HG03442 (cell line): Measurements from ENCODE around the gene SNPH.
"Not testable (repeated sequence)": the region's sequence is repeated elsewhere in the genome, so short reads cannot be mapped to it uniquely, and the experiment has no call there.

Experiments used
- ATAC-seq: cut with Tn5 transposase; IDR thresholded peaks from one replicate; pipeline ENCODE4 v1.9.1; 2021; ENCODE audit warnings: mild to moderate bottlenecking, moderate library complexity; ENCODE audit not compliant: unreplicated experiment

SNPH gene, protein sequence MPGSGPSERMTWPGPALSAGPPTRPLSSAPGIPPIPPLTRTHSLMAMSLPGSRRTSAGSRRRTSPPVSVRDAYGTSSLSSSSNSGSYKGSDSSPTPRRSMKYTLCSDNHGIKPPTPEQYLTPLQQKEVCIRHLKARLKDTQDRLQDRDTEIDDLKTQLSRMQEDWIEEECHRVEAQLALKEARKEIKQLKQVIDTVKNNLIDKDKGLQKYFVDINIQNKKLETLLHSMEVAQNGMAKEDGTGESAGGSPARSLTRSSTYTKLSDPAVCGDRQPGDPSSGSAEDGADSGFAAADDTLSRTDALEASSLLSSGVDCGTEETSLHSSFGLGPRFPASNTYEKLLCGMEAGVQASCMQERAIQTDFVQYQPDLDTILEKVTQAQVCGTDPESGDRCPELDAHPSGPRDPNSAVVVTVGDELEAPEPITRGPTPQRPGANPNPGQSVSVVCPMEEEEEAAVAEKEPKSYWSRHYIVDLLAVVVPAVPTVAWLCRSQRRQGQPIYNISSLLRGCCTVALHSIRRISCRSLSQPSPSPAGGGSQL

GRCh38 chr20:1266167-1266973 lies at the start of gene SNPH:
Gene SNPH (plus strand): TSS chr20:1266294. CDS start chr20:1296240, 29,946 bp downstream.
- peak; percentile 55 for ATAC-seq

- not testable (repeated sequence) for ATAC-seq
These were observed 49.3 kb upstream of the SNPH start for GRCh38 chr20:1216527-1217427.

DNA sequence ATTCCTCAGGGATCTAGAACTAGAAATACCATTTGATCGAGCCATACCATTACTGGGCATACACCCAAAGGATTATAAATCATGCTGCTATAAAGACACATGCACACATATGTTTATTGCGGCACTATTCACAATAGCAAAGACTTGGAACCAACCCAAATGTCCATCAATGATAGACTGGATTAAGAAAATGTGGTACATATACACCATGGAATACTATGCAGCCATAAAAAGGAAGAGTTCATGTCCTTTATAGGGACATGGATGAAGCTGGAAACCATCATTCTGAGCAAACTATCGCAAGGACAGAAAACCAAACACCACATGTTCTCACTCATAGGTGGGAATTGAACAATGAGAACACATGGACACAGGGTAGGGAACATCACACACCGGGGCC lies 43.3 kb upstream of the SNPH start:
- not testable (repeated sequence) for ATAC-seq

GRCh38 chr20:1224205-1224890 lies 41.7 kb upstream of the SNPH start:
- no peak for ATAC-seq

GRCh38 chr20:1225263-1225782 lies 40.8 kb upstream of the SNPH start:
- no peak for ATAC-seq

DNA sequence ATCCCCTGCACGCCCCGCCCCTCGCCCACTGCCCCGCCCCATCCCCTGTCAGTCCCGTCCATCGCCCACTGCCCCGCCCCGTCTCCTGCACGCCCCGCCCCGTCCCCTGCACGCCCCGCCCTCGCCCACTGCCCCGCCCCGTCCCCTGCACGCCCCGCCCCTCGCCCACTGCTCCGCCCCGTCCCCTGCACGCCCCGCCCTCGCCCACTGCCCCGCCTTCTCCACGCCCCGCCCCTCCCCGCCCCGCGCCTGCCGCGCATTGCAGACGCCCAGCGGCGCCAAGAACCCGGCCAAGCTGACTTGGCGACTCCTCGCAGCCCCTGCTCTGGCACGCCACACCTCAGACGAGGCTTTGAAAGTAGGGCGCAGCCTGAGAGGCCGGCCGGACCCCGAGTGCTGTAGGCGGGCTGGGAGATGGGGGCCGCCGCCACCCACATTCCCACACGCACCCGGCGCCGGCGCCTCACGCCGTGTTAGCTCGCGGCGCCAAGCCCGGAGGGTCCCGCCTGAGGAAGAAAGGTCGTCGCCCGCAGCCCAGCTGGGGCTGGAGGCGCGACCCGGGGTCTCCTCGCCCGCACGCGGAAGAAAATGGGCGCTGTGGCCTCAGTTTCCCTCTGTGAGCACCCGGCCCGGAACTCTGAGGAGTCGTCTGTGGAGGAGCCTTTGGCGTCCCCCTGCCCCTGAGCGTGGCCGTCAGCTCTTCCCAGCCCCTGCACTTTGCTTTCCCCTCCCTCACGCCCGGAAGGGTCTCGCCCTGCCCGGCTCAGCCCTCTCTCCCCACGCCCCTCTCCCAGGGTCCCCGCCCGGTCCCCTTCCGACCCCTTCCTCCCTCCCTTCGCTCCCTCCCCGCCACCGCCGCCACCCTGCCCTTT lies 40.1 kb upstream of the SNPH start, which contains the start of gene RAD21L1:
Gene RAD21L1, plus strand, starts transcription at position 262 of the 872 bp plus-strand sequence. CDS start 2,410 bp downstream, outside the sequence.
- ATAC-seq = no peak

DNA sequence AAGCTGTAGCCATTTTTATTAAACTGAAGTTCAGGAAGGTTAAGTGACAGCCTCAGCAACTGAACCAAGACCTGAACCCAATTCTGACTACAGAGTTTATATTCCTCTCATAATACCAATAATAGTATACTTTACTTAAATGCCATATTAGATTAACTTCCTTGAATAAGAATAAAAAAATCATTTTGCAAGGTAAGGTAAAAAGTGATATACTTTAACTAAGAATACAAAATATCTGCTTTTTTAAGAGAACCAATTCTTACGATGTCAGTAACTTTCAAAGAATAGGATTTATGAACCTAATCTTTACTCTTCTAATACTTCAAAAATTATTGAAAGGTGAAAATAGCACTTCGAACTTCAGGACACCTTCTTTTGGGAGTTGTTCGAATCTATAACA lies 36.6 kb upstream of the SNPH start:
- no peak for ATAC-seq

- ATAC-seq = no peak
These were observed 33.6 kb upstream of the SNPH start for GRCh38 chr20:1232286-1233111.

- no peak for ATAC-seq
These were observed 25.5 kb upstream of the SNPH start for GRCh38 chr20:1240549-1240948.

DNA sequence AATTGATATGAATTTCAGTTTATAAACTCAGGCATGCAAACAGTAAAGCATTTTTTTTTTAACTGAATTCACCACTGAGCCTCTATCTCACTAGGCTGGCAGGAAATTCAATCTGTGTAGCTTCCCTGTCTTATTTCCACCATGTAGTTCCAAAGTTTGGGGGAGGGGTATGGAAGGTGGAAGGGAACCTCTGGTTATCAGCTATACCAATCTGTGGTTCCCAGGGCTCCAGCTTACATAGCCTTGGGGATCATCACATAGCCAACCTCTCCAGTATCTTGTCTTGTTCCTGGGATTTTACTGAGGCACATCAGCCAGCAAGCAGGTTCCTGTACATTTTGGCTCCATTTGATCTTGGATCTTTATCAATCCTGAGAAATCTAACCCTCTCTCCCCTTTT lies 24.6 kb upstream of the SNPH start:
- no peak for ATAC-seq

DNA sequence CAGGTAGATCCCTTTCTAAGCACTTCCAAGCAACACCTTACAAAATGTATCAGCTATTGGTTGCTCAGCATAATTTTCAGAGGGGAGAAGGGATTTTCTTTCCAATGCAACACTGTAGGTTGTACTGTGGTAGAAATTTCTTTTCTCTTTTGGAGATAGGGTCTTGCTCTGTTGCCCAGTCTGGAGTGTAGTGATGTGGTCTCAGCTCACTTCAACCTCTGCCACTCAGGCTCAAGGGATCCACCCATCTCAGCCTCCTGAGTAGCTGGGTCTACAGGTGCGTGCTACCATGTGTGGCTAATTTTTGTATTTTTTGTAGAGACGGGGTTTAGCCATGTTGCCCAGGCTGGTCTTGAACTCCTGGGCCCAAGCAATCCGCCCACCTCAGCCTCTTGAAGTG lies 24.0 kb upstream of the SNPH start:
- ATAC-seq = no peak

GRCh38 chr20:1242530-1242929 lies 23.6 kb upstream of the SNPH start:
- no peak for ATAC-seq

GRCh38 chr20:1245578-1245977 lies 20.5 kb upstream of the SNPH start:
- ATAC-seq = no peak

- no peak for ATAC-seq
These were observed 18.4 kb upstream of the SNPH start for GRCh38 chr20:1247689-1248088.

DNA sequence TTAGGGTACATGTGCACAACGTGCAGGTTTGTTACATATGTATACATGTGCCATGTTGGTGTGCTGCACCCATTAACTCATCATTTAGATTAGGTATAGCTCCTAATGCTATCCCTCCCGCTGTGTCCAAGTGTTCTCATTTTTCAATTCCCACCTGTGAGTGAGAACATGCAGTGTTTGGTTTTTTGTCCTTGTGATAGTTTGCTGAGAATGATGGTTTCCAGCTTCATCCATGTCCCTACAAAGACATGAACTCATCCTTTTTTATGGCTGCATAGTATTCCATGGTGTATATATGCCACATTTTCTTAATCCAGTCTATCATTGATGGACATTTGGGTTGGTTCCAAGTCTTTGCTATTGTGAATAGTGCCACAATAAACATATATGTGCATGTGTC lies 15.8 kb upstream of the SNPH start:
- not testable (repeated sequence) for ATAC-seq

DNA sequence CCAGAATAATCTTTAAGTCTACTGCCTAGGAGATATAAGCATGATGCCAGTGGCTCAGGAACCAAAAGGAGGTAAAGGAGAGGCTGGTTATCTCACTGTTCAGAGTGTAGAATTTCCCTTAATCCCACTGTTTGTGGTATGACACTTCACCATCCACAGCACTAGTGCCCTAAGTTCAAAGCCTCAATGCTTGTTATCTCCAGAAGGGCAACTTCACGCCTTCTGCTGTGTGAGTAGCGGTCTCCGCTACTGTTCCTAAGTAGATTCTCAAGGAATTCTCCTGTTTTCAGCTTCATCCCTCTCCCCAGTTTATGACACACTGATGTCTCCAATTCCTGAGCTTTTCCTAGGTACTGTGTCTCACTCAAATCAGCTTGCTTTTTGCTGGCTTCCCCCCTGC lies 13.7 kb upstream of the SNPH start:
- no peak for ATAC-seq

- no peak for ATAC-seq
These were observed 11.8 kb upstream of the SNPH start for GRCh38 chr20:1254254-1254653.

GRCh38 chr20:1255675-1256074 lies 10.4 kb upstream of the SNPH start:
- ATAC-seq = no peak
